ENCODE measurements around the gene TNKS1BP1. TPM values are rescaled to one million over a fixed set of nuclear protein-coding genes. Genes with fewer than 3 reads are reported as not detected.

The TNKS1BP1 gene
- total and polyA plus RNA-seq, 2 of the 8 experiments (the other 6 are each of a cell fraction or from before 2014, with no cell fraction given) = 50.0 to 122 TPM

DNA sequence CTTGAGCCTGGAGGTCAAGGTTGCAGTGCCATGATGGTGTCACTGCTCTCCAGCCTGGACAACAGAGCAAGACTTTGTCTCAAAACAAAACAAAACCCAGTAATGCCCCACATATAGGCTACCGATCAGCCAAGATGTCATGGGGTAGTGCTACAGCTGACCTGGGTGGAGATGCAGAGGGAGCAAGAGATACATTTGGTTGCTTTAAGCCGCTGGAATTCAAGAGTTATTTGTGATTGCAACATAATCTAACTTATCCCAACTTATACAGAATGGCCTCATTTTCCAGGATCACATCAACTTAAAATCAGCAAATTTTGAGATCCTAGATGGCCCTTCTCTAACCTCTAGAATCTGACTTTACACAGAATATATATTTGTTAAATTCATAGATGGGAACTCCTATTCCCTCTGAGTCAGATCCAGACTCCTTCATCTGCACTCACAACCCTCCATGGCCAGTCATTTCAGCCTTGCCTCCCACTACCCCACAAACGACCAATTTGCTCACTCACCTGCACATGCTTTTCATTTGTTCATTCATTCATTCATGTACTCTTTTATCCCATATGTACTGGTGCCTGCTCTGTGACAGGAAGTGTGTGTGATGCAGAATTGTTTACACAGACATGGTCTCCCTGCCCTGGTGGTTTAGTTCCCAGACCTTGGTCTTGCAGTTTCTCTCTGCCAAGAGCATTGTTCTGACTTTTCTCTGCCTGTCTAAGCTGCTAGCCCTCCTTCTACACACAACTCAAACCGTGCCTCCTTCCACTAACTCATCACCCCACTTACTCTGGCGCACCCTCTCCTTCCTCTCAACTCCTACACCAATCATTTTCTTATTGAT, 63.6 kb downstream of the TNKS1BP1 start:
- no peak overlapping the region for H3K4ac ChIP-seq (replicated peaks; ENCODE audit: insufficient read length, low read depth, low read length)
- H3K36me3 ChIP-seq (ENCODE audit: control insufficient read depth in 2 of 4, insufficient read depth in 4 of 4, low read length in 3 of 4) = no peaks in the 10 kb centered on the region
- H3K27me3 ChIP-seq (replicated peaks in 1 of 4; ENCODE audit: control insufficient read depth in 3 of 4, extremely low read depth in 1 of 4, insufficient read depth in 3 of 4, low read length in 3 of 4) = no peaks in the 10 kb centered on the region
- no peak overlapping the region for H3K56ac ChIP-seq (replicated peaks; ENCODE audit: insufficient read length, low read depth, low read length)
- H3K18ac ChIP-seq (ENCODE audit: extremely low read depth, low read length) = peak overlapping the region; percentile 40; the same call in 1 of the 2 replicates
- H3K4me3 ChIP-seq (ENCODE audit: extremely low read depth in 1 of 4, insufficient read depth in 2 of 4, low read depth in 3 of 4, low read length in 4 of 4) = no peak overlapping the region
- no peak overlapping the region; the same call in 1 of the 2 replicates for H2AK5ac ChIP-seq (ENCODE audit: low read depth, low read length)
- no peak overlapping the region for H3K23ac ChIP-seq (ENCODE audit: insufficient read length)
- no peak overlapping the region for H3K27ac ChIP-seq (ENCODE audit: low read depth, low read length)
- no peak overlapping the region for H3K14ac ChIP-seq (ENCODE audit: insufficient read length)
- no peak overlapping the region for H4K5ac ChIP-seq (ENCODE audit: insufficient read length, low read depth, low read length)
- DNase-seq (ENCODE audit: low read depth in 1 of 2, low spot score in 2 of 2) = no peak
- peak overlapping the region; percentile 83 for H2BK15ac ChIP-seq (ENCODE audit: low read length)
- H3K9me3 ChIP-seq (ENCODE audit: insufficient read depth in 2 of 2, low read depth in 1 of 2, low read length in 1 of 2) = peaks cover 4 to 7% of the 10 kb centered on the region in 2 experiments; a peak in 1 of 4 replicates
- no peak overlapping the region; a peak in 1 of 7 replicates for H3K9ac ChIP-seq (replicated peaks in 1 of 4; ENCODE audit: extremely low read depth in 1 of 4, low read depth in 3 of 4, low read length in 3 of 4)
- peak overlapping the region; percentile 20; the same call in 1 of the 2 replicates for H2BK5ac ChIP-seq (ENCODE audit: low read depth, low read length)
- peak overlapping the region; percentile 72; the same call in 1 of the 2 replicates for H2BK12ac ChIP-seq (ENCODE audit: low read depth, low read length)
- H3K4me1 ChIP-seq (replicated peaks in 1 of 4; ENCODE audit: control insufficient read depth in 3 of 4, insufficient read depth in 4 of 4, low read length in 3 of 4) = peaks cover 0 to 4% (median 0%) of the 10 kb centered on the region in 4 experiments; a peak in 3 of 7 replicates
- no peaks in the 10 kb centered on the region for H3K23me2 ChIP-seq (ENCODE audit: low read depth, low read length)
- ChIA-PET CTCF (ENCODE audit: partially characterized antibody) (interaction anchor here (1.2 to 33.7 kb wide), 5 partner anchors 11 to 135 kb away, joined by 6 to 942 read pairs (median 11); no protein-coding TSS in a partner anchor), POLR2A (ENCODE audit: partially characterized antibody) (no interaction called here)
- peak overlapping the region; percentile 55 for H2BK120ac ChIP-seq (replicated peaks; ENCODE audit: low read depth, low read length)
- no peak overlapping the region for H3K4me2 ChIP-seq (ENCODE audit: insufficient read depth in 1 of 2, low read depth in 2 of 2, low read length in 2 of 2)
- 86 to 100% methylated on average over 1 to 5 of the region's 5 CpGs for WGBS, 2 experiments (ENCODE audit: extremely low coverage in 1 of 2, insufficient coverage in 1 of 2, insufficient read length in 1 of 2, insufficient replicate concordance in 2 of 2, low coverage in 1 of 2, low lambda C conversion rate in 2 of 2, missing lambda C conversion rate in 1 of 2)
- peak overlapping the region; percentile 24 for H2BK20ac ChIP-seq (ENCODE audit: low read length)
- H2AFZ ChIP-seq (ENCODE audit: low read length) = 0 out of 2 replicates have a peak overlapping the region, but pooled peaks have one; percentile 7
- FAIRE-seq = no peak
- 0 out of 2 replicates have a peak overlapping the region, but pooled peaks have one; percentile 21 for H4K8ac ChIP-seq (ENCODE audit: extremely low read depth, insufficient read depth, low read length)
- TF ChIP-seq CEBPB (IDR thresholded peaks at IDR 0.05; ENCODE audit: low read depth, low read length) = peak; percentile 3; the same call in 1 of the 2 replicates
- TF ChIP-seq SIX5 (IDR thresholded peaks at IDR 0.05; ENCODE audit: low read depth, low read length) = no peak
- H3K79me2 ChIP-seq (ENCODE audit: control insufficient read depth in 1 of 2, insufficient read depth in 2 of 2, low read length in 2 of 2) = no peaks in the 10 kb centered on the region
- no peak overlapping the region for H4K91ac ChIP-seq (replicated peaks; ENCODE audit: insufficient read length, low read length)
- H3K79me1 ChIP-seq (ENCODE audit: low read depth, low read length) = no peaks in the 10 kb centered on the region
- H4K20me1 ChIP-seq (replicated peaks in 1 of 2; ENCODE audit: control insufficient read depth in 1 of 2, insufficient read depth in 2 of 2, low read length in 2 of 2) = no peaks in the 10 kb centered on the region
